Activated CD4-positive, alpha-beta T cell treated with anti-CD3 and anti-CD28 coated beads for 24 hours (primary cell): ENCODE data around the gene MTFR1L.
A peak's percentile ranks its signal among the peaks of the same experiment; 100 is the strongest.

Experiments
- DNase-seq, 2 donors: peaks; one replicate each; pipeline ENCODE4 v3.0.0-alpha.2; 2020; ENCODE audit warnings: low read depth in 2 of 2

Gene MTFR1L

GRCh38 chr1:25790472-25790871, 29.3 kb upstream of the MTFR1L start:
- DNase-seq = no peak

DNA sequence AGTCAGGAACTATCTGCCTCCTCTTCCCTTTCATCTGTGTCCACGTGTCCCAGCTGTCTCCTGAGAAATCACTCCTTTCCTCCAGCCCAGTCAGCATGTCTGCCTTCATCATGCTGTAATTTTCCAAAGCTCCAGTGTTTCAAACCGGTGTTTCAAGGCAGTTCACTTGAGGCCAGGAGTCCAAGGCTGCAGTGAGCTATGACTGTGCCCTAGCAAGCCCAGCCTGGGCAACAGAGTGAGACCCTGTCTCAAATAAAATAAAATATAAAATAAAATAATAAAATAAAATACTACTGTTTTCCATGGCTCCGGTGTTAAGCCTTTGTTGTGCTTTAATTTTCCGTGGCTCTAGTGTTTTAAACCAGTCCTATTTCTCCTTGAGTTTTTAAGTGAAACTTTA, 27.6 kb upstream of the MTFR1L start:
- DNase-seq = no peak

GRCh38 chr1:25793585-25794170, 26.1 kb upstream of the MTFR1L start:
- no peak for DNase-seq

- DNase-seq = no peak
These were observed 25.4 kb upstream of the MTFR1L start for GRCh38 chr1:25794325-25794724.

DNA sequence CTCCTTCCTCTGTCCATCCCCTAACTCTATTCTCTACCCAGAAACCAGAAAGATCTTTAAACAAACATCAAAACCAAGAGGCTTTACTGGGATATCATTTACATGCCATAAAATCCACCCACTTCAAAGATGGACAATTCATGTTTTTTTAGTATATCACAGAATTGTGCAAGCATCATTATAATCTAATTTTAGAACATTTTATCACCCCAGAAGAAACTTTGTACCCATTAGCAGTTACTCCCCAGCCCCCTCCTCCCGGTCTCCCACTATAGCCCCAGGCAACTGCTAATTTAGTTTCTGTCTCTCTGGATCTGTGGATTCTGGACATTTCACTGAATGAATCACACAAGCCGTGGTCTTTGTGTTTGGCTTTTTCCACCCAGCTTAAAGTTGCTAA, 24.5 kb upstream of the MTFR1L start:
- no peak for DNase-seq

GRCh38 chr1:25795946-25796810, 23.6 kb upstream of the MTFR1L start:
- DNase-seq = no peak

- peak; percentile 86 to 88 for DNase-seq
These were observed 22.8 kb upstream of the MTFR1L start for GRCh38 chr1:25796811-25797458.

DNA sequence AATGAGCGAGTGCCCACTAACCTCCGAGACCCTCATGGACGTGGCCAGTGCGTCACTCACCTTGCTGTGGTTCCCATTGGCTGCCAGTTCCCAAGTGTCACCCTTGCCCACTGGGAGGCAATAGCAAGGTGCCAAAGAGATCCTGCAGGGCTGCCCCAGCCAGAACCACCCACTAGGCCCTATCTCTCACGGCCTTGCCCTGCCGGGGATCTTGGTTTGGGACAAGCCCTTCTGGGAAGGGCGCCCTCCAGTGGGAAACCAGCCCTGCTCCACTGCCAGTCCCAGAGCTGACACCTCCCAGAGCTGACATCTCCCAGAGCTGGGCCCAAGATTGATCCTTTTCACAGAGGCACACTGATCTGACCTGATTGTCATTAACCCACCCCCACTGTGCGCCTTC, 21.8 kb upstream of the MTFR1L start:
- DNase-seq = no peak

- no peak for DNase-seq
These were observed 20.9 kb upstream of the MTFR1L start for GRCh38 chr1:25798666-25799351.

DNA sequence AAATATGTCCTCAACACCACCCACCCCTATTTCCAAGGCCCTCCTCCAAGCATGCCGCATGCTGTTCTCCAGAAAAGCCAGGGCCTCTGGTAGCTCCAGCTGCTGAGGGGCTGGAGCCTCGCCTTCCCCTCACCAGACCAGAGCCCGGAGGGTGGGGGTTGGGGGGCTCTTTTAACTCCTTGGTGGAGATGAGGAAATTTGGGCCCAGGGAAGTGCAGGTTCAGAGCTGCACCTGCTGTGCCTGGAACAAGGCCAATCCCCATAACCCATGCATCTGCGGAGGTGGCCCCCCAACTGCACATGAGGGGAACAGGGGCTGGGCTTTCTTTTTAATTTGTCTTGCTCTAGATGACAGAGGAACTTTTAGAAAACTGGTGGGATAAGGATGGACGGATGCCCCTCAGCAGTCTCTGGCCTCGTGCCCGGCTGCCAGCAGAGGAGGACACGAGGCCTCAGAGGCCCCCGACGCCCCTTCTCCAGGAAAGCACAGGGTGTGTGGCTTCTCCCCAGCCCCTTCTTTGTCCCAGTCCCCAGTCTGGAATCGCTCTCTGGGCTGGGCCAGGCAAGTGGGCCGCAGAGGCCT, 20.3 kb upstream of the MTFR1L start:
- DNase-seq = no peak

DNA sequence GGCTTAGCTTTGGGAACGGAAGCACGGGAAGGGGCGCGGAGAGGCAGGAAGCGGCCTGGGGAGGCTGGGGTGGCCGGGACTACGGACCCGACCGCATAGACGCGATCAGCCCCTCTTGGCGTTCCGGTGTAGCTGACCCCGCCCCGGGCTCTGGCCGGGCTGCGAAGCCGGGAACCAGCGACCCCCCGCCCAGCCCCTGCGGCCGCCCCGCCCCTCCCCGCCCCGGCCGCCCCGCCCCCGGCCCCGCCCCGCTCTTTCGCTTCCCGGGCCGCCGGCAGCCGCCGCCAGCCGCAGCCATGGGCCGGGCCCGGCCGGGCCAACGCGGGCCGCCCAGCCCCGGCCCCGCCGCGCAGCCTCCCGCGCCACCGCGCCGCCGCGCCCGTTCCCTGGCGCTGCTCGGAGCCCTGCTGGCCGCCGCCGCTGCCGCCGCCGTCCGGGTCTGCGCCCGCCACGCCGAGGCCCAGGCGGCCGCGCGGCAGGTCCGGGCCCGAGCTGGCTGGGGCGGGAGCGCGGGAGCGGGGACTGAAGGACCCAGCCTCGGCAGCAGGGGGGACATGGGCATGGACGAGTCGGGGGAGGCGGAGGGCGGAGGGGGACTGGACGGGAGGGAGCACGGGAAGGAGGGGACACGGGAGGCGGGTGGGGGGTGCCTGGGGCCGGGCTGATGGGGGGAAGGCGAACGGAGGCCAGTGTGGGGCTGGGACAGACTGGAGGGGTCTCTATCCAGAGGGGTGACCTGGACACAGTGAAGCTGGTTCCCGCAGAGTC, 19.6 kb upstream of the MTFR1L start, which contains the start of gene SELENON:
Gene SELENON (plus strand): TSS at position 259 of the 768 bp plus-strand sequence. CDS start 38 bp downstream, at position 297.
- no peak for DNase-seq

GRCh38 chr1:25800703-25801377, 18.9 kb upstream of the MTFR1L start:
- DNase-seq = no peak

DNA sequence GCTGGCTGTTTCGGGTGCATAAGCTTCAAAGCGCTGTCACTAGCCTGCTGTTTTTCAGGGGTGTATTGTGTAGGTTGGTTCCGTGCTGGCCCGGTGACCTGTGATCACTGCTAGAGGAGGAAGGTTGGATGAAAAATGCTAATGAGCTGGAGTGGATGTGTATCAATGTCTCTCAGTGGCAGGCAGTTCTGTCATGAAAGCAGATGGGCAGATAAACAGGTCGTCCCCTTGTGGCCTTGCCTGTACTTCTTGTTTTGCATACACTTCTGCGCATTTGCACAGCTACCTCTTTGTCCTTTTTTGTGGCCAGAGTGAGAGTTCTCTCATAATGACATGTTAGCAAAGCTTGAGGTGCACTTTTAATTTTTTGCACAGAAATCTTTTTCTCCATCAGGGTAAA, 16.8 kb upstream of the MTFR1L start:
- DNase-seq = no peak

DNA sequence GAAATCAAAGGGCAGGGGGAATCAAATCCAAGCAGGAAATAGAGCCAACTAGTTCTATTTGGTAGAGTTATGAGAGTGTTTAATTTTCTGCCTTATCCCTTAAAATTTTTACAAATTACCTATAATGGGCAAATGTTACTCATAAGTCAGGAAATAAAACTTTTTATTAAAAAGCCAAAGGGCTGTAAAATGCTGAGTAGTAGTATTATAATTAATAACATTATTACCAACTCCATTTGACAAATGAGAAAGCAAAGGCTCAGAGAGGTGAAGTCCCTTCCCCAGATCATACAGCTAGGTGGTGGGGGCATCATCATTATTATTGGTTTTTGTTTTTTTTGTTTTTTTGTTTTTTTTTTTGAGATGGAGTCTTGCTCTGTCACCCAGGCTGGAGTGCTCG, 16.4 kb upstream of the MTFR1L start:
- DNase-seq = no peak

- no peak for DNase-seq
These were observed 15.3 kb upstream of the MTFR1L start for GRCh38 chr1:25804244-25804963.

GRCh38 chr1:25804964-25805862, 14.5 kb upstream of the MTFR1L start:
- no peak for DNase-seq

- no peak for DNase-seq
These were observed 13.9 kb upstream of the MTFR1L start for GRCh38 chr1:25805863-25806225.

DNA sequence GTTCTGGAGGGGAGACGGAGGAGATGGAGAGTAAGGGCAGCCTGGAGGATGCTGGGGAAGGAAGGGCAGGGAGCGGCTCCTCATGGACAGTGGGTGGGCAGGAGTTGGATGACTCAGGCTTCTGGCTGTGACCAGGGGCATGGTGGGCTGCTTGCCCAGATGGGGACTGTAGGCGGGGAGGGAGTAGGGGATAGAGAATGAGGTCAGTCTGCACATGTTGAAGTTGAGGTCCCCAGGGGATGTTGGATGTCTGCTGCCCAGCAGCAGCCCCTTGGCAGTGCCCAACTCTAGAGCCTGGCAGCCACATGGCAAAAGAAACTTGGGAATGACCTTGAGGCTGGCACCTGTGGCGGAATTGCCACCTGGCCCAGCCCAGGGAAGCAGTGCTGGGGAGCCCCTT, 13.3 kb upstream of the MTFR1L start:
- DNase-seq = no peak
